ENCODE measurements around the gene RYR3.

- TF ChIP-seq, protein P1, sequence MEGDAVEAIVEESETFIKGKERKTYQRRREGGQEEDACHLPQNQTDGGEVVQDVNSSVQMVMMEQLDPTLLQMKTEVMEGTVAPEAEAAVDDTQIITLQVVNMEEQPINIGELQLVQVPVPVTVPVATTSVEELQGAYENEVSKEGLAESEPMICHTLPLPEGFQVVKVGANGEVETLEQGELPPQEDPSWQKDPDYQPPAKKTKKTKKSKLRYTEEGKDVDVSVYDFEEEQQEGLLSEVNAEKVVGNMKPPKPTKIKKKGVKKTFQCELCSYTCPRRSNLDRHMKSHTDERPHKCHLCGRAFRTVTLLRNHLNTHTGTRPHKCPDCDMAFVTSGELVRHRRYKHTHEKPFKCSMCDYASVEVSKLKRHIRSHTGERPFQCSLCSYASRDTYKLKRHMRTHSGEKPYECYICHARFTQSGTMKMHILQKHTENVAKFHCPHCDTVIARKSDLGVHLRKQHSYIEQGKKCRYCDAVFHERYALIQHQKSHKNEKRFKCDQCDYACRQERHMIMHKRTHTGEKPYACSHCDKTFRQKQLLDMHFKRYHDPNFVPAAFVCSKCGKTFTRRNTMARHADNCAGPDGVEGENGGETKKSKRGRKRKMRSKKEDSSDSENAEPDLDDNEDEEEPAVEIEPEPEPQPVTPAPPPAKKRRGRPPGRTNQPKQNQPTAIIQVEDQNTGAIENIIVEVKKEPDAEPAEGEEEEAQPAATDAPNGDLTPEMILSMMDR (conservative IDR thresholded peaks at IDR 0.05 in 1 of 2, IDR thresholded peaks at IDR 0.05 in 1 of 2; ENCODE audit: low read depth in 1 of 2, low read length in 2 of 2) = no peak
- peak; percentile 53 for TF ChIP-seq EZH2 (IDR thresholded peaks at IDR 0.05; ENCODE audit: low read length, missing control alignments)
Measured at GRCh38 chr15:33311312-33311971, 675 bp downstream of the RYR3 start.
